OCI-M1 (cell line): Measurements from ENCODE around the gene EGFR.

Experiments used
- DNase-seq: peaks from one replicate; lab custom pipeline; 2025; lab: John Stamatoyannopoulos, UW

The EGFR gene

GRCh38 chr7:55249332-55249731, 230.5 kb downstream of the EGFR start:
- no peak for DNase-seq

GRCh38 chr7:55250313-55250712, 231.5 kb downstream of the EGFR start:
- no peak for DNase-seq

GRCh38 chr7:55251313-55251712, 232.5 kb downstream of the EGFR start:
- DNase-seq = no peak

GRCh38 chr7:55251911-55252310, 233.1 kb downstream of the EGFR start:
- no peak for DNase-seq

GRCh38 chr7:55252386-55252785, 233.6 kb downstream of the EGFR start:
- DNase-seq = no peak

GRCh38 chr7:55253188-55253587, 234.4 kb downstream of the EGFR start:
- no peak for DNase-seq

GRCh38 chr7:55254242-55254595, 235.4 kb downstream of the EGFR start:
- no peak for DNase-seq

- peak; percentile 2 for DNase-seq
Measured at GRCh38 chr7:55254596-55255495, 236.0 kb downstream of the EGFR start.

- peak; percentile 60 for DNase-seq
Measured at GRCh38 chr7:55255496-55256445, 237.0 kb downstream of the EGFR start.

GRCh38 chr7:55258631-55259030, 239.8 kb downstream of the EGFR start:
- no peak for DNase-seq

GRCh38 chr7:55260171-55260570, 241.4 kb downstream of the EGFR start:
- no peak for DNase-seq

- no peak for DNase-seq
Measured at GRCh38 chr7:55260676-55261385, 242.0 kb downstream of the EGFR start.
